ENCODE measurements around the gene PCDH12.

Gene PCDH12

DNA sequence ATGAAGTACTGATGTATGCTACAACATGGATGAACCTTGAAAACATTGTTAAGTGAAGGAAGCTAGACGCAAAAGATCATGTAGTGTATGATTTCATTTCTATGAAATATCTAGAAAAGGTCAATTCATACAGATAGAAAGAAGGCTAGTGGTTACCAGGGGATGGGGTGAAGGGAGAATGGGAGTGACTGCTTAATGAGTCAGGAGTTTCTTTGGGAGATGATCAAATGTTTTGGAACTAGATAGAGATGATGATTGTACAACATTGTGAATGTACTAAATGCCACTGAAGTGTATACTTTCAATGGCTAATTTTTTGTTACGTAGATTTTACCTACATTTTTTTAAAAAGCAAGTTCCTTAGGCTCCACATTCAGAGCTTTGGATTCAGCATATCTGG, 49.2 kb downstream of the PCDH12 start:
- DNase-seq (ENCODE audit: low read depth) = peak; percentile 80

DNA sequence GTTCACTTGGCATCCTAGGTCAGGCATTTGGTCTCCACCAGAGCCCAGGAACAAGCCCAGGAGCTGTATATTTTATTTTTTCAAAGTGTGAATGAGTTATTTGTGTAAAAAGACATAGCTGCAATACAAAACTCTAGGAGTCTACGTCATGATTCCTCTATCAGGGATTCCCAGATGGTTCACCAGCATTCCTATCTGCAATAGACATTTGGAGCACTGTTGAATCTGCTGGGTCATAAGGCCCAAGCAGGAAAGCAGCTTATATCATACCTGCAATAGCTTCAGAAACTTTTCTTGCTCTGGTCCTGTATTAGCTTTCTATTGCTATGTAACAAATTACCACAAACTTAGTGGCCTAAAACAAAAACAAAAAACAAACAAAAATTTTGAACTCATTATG, 51.0 kb downstream of the PCDH12 start:
- DNase-seq (ENCODE audit: low read depth) = no peak

DNA sequence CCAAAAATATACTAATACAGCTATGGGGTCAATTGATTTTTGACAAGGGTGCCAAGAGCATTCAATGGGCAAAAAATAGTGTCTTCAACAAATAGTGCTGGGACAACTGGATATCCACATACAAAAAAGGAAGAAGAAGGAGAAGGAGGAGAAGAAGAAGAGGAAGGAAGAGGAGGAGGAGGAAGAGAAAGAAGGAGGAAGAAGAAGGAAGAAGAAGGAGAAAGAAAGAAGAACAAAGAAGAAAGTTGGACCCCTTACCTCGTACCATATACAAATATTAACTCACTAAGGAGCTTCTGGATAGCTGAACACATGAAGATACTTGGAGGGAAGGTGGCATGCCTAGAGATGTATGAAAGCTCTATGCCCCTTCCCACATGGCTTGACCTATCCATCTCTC, 51.5 kb downstream of the PCDH12 start:
- no peak for DNase-seq (ENCODE audit: low read depth)

DNA sequence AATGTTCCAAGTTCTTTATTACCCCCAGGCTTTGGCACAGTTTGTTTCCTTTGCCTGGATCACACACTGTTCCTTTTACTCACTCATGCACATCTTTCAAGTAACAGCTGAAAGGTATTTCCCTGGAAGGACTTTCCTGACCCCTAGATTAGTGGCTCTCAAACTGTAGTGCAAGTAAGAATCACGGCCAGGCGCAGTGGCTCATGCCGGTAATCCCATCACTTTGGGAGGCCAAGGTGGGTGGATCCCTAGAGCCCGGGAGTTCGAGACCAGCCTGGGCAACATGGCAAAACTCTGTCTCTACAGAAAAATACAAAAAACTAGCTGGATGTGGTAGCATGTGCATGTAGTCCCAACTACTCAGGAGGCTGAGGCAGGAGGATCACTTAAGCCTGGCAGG, 53.5 kb downstream of the PCDH12 start:
- no peak for DNase-seq (ENCODE audit: low read depth)

DNA sequence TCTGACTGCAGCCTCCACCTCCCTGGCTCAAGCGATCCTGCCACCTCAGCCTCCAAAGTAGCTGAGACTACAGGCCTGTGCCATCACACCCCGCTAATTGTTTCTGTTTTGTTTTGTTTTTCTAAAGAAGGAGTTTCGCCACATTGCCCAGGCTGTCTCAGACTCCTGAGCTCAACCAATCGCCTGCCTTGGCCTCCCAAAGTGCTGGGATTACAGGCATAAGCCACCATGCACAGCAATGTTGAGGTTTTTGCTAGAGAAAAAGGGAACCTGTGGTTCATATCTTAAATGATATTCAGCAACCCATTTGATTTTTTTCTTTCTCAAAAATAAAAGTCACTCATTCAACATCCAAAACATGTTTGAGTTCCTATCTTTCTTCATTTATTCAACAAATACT, 54.7 kb downstream of the PCDH12 start:
- no peak for DNase-seq (ENCODE audit: low read depth)

DNA sequence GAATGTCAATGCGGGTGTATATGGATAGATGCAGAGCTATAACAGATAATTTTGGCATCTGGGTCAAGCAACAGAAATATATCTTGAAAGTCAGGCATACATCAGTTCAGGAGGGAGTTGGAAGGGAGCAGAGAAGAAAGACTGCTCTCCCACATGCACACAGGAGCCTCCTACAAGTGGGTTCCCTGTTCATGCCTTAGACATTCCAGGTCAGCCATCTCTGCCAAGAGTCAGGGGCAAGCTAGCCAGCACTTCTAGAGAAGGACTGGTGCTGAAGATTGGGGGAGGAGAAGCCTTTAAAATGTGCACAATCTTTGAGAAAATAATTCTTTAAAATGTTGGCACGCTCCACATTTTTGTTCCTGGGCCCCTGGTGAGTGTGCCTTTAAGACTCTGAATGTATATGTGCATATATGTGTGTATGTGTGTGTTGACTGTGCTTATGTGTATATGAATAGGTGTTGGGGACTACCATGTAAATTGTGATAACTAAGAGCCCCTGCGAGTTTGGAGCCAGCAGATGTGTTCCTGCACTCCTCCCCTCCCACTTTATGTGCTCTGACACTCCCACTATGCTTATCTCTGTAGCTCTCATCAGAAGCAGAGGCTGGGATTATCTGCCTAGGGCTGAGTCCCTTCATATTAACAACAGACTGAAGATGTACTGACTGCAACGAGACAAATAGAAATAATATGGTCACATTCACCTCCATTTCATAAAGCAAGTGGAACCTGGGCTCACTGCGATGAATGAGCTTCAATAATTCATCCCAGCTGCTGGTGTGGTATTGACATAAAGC, 55.8 kb downstream of the PCDH12 start:
- no peak for DNase-seq (ENCODE audit: low read depth)

DNA sequence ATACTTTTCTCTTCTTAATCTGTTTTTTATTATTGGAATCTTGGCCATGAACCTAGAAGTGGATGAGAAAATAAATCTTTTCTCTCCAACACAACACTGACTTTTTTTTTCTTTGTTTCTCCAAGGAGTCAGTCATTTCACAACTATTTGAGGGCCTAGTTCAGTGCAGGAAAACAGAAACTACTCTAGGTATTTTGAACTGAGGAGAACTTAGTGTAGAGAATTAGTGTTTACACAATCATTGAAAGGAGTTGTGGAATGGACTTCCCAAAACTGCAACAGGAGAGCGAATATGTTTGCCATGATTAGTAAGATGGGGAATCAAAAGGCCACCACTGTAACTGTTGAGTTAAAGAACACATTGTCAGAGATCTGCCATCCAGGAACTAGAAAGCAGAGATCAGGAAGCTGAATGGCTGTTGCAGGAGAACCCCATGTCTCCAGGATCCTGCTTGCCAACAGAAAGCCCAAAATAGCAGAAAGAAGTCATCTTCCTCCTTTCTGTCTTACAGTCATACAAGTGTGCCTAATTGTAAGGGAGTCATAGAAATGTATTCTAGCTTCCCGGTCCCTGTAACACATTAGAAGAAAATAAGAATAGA, 59.5 kb downstream of the PCDH12 start:
- no peak for DNase-seq (ENCODE audit: low read depth)

DNA sequence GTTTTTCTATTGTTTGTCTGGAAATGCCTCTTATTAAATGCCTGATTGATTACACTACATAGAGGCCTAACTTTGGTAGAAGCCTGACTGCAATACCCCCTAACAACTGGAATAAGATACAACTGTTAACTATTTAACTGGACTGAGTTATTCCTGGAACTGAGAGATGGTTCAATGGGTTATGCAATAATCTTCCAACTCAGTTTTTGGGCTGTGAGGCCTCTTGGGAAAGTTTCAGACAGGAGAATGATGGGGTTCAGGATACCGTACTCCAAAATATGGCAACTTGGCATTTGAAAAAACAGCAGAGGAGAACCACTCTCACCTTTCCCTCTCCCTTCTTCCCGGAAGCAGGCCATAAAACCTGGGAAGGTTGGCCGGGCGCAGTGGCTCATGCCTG, 60.6 kb downstream of the PCDH12 start:
- no peak for DNase-seq (ENCODE audit: low read depth)
